HG03342 (cell line): ENCODE results near the gene SRGAP2B.
"Not testable (repeated sequence)": the region's sequence is repeated elsewhere in the genome, so short reads cannot be mapped to it uniquely, and the experiment has no call there.

Experiments used
- ATAC-seq: cut with Tn5 transposase; IDR thresholded peaks from one replicate; pipeline ENCODE4 v1.9.1; 2021; ENCODE audit warnings: mild to moderate bottlenecking, moderate library complexity; ENCODE audit not compliant: unreplicated experiment

SRGAP2B gene

DNA sequence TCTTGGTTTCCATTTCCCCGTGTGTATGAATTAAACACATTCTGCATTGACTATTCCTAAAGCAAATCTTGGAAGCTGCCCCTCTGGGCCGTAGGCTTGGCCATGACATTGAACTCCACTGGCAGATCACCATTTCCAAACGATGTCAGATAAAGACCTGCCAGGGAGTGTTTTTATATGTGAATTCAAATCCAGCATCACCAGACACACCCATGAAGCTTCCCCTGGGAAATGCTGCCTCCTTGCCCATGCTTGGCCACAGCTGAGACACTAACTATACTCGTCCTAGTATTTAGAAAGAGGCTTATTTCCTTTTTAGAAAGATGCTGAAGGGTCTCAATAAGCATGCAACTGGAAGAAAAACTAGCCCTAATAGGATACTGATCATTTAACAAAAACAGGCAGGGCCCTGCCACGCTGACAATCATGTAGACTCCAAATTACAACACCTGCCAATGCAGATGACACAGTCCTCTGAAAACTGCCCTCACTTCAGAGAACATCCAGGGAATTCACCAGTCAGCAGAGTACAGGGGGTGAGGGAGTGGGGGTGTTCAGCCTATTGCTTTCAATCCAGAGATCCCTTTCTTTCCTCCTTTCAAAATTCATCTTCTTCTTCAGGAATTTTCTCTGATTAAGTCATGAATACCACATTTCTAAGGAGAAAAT, 94.9 kb downstream of the SRGAP2B start:
- ATAC-seq = not testable (repeated sequence)

DNA sequence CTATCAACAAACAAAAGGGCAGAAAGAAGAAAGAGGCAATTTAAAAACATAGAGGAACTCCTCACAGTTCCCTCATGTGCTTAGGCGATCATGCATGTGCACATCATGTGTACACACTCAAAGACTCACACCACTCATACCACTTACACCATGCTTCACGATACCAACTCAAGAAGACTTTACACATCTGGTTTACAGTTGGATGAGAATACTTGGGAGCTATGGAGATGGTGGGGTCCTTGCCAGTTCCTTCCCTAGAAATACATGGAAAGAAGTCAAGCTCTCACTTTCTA, 96.2 kb downstream of the SRGAP2B start:
- not testable (repeated sequence) for ATAC-seq

DNA sequence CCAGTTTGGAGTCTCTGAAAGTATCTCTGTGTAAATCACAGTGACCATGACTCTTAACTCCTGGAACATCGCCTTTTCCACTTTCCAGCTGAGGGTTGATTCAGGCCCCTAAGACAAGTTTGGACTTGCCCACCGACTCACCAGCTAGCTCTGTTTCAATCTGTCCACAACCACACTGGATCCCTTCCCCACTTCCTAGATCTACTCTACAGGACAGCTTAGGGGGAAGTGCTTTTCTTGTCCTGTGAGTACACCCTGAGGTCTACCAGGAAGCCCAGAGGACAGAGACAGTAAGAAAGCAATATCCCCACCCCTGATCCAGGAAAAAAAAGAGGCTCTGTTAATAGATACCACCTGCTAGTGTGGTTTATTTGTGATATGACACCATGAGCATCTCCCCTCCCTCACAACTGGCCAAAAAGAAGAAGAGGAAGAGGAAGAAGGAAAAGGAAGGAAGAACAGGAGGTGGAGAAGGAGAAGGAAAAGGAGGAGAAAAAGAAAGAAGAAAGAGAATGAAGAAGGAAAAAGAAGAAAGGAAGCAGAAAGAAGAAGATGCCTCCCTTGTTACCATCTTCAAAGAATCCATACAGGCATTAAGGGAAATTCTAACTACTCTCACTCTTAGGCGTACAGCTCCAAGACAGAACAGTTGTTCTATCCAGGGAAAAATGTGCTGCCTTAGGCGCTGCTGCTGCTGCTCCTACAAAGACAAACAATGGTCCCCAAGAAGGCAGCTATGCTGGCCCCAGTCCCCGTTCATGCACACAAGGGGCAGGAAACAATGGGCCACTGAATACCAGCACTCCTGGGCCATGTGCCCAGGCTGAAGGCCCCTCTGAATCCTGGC, 96.8 kb downstream of the SRGAP2B start:
- not testable (repeated sequence) for ATAC-seq

DNA sequence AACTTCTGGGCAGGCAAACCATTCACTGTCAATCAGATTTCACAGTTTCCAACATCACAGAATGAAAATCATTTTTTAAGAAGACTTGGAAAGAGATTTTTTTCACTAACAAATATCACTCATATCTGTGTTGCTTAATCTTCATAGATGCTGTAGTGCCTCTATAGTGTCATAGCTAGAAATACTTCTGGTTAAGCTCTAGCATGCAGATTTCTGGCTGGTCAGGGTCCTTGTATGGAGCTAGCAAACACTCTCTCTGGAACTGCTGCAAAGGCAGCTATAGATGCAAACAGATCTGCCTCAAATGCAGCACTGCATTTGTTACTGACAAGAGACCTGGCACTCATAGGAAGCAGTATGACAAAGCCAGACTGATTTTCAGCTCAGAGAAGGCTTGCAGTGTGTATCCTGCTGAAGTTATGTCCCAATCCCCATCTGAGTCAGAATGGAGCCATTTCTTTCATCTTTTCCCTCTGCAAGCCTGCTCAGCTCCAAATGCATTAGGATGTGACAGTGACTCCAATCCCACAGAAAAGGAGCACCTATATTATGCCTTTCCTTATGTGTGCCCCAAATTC, 99.2 kb downstream of the SRGAP2B start:
- not testable (repeated sequence) for ATAC-seq

DNA sequence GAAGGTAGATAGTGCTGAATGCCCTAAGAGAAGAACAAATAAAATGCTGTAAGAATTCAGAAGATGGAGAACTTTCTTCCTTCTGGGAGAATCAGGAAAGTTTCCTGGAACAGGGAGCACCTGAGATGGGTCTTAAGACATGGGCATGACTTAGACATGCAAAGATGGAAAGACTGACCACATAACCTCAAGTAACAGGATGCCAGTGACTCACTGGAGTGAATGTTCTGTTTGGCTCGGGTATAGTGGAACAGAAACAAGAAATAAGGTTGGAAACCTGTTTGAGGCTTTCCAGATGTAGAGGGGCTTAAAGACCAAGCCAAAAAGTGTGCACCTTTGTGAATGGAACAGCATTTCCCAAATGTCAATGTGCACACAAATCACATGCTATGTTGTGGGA, 102.2 kb downstream of the SRGAP2B start:
- not testable (repeated sequence) for ATAC-seq

DNA sequence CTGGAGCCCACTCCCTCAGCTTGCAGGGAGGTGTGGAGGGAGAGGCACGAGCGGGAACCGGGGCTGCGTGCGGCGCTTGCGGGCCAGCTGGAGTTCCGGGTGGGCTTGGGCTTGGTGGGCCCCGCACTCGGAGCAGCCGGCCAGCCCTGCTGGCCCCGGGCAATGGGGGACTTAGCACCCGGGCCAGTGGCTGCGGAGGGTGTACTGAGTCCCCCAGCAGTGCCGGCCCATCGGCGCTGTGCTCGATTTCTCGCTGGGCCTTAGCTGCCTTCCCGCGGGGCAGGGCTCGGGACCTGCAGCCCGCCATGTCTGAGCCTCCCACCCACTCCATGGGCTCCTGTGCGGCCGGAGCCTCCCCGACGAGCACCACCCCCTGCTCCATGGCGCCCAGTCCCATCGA, 104.5 kb downstream of the SRGAP2B start:
- not testable (repeated sequence) for ATAC-seq

DNA sequence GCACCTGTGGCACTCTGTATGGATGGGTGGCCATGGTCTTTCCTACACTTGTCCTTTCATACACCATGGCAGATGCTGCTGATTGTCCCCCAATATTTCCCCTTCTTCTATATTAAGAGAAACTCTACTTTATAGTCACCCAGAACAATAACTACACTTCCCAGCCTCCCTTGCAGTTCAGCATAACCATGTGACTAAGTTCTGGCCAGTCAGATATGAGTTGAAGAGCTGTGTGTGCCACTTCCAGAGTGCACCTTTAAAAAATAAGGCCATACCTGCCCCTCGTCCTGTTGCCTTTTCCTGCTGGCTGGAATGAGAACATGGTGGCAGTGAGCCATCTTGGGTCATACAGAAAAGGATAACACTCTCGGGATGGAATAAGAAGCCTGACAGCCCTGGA, 108.0 kb downstream of the SRGAP2B start:
- not testable (repeated sequence) for ATAC-seq

DNA sequence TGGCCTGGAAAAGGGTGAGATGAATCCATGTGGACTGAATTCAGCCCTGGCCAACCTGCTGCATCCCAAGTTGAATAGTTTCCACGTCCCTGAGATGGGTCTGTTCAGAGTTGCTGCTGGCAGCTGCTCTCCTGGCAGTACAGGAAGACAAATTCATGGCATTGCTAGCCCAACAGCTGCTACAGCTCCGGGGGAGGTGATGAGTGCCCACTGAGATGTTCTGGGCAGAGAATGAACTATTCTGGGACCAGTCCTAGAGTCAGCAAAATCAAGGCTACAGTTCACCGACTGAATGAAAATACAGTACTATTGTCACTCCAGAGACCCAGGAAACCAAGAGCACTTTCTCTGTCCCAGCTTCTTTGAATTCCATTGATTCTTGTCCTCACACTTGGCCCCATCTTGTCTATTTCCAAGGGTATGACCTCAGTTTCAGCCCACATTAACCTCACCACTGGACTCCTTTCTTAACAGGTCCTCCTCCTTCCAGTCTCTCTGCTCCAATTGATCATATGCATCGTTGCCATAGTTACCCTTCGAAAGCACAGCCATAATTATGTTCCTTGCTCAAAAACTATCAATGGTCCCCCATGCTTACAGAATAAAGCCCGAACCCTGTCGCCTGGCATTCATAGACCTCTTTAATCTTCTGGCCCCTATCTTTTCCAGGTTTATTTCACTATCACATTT, 108.8 kb downstream of the SRGAP2B start:
- not testable (repeated sequence) for ATAC-seq

DNA sequence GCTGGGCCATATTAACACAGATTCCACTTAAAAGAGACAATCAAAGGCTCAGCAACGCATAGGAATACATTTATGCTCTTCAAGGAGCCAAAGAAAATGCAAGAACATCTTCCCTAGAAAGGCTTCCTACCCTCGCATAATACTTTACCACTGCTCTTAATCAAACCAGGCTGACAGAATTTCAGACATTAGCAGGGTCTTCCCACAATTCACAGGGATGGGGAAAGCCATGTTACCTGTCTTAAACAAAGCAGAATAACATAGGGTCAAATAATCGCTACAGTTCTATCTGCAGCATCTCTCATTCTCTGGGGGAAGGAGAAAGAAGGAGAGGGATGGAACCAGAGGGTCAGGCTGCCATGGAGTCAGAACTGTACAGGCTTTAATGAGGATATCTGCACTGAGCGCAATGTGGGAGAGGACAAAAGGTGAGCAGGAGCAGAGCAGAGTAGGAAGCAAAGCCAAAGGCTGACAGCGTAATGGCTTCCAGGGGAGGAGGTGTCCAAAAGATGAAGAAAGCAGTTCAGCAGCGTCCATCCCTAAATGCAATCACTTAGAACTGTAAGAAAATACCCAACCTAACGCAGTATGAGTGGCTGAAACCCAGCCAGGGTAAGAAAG, 109.5 kb downstream of the SRGAP2B start:
- ATAC-seq = not testable (repeated sequence)

DNA sequence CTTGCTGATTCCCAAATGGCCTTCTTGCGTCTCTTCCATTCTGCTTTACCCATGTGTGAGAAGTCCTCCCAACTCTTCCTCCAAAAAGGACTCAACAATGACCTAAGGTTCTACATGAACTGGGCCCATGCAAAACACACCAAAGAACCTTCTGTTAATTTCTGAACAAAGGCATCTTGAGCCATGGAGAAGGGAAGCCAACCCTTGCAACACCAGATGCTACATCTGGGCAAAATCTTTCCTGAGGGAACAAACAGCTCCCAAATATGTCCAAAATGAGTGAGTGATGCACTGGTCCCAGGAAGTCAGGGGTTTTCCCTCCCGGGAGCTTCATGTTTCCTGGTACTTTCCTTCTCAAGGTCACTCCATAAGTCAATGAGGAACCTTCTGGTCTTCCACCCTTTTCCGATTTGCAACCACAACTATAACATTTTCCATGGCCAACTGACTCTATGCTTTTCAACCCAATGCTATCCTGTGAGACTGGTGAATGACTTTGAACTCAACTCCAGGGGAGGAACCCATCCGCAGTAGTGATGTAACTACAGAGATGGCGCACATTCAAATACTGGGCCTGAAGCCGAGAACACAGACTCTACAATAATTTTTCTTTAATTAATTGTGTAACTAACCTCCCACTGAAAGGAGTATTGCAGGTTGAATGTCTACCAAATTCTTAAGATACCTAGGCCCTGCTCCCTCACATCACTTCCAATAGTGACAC, 112.2 kb downstream of the SRGAP2B start:
- not testable (repeated sequence) for ATAC-seq

DNA sequence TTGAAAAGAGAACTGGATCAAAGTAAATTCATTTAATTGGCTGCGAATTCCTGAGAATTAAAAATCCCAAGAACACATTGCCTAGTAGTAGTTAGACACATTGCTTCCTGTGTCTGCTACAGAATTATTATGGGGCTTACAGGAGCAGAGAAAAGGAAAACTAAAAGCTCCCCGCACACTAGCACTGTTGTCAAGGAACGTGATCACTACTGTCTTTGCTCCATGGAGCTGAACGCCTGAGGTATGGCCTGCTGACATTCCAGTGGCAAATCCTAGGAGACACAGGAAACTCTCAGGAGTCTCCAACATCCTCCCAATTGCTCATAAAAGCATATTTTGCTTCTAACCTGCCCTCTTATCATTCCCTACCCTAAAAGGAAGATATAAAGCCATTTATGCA, 114.0 kb downstream of the SRGAP2B start:
- not testable (repeated sequence) for ATAC-seq

DNA sequence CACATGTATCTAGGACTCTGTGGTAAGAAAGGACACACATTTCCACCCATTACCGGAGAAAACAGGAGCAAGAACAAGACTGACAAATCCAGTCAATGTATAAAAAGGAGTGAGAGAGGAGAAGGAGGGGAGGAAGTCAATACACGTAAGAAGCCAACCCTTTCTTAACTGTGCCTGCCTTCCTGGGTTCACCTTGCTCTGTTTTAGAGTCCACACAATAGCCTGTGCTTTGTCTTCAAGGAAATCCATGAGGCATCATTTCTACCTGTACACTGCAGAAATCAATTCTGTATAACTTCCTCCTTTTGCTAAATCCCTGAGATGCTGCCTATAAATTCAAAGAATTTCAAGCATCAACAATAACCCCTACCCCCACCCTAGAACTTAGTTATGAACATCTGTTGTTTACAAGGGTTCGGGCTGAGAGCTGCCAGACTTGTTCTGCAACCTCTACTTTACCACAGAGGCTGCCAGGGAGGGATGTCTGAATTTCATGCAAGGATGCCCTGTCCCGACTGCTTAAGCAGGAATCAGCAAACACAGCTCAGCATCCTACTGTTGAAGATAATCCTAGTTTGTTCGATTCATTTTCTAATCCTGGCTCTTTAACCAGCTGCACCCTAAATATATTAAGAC, 115.0 kb downstream of the SRGAP2B start:
- not testable (repeated sequence) for ATAC-seq

DNA sequence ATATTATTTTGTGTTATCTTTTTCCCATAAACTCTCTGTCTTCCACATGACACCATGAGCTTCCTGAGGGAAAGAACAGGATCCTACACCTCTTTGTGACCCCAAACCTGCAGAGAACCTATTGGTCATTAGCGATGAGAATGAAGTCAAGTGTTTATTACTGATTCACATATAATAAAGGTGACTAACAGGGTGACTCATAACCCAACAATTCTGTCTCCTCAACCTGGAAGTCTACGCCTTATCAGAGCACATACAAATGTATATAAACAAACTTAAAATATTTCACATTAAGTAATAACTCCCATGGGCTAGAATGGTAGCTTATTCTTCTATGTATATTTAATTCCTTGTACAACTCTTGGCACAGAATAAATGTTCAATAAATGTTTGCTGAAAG, 117.3 kb downstream of the SRGAP2B start:
- not testable (repeated sequence) for ATAC-seq

DNA sequence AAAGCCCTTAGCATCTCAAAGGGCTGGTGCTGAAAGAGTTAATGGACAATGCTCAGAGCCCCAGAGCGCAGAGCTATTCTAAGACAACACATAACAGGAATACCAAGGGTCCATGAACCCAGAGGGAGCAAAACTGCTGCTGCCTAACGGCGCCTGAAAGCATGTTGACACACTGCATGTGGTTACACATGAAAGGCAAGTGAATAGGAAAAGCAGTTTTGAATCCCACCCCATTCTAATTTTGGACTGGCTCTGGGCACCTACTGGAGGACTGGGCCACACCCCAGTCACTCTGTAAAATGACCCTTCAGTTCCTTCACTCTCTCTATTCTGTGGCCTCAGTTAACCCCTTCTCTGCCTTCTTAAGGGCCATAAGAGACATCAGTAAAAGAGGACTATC, 123.2 kb downstream of the SRGAP2B start:
- ATAC-seq = not testable (repeated sequence)

DNA sequence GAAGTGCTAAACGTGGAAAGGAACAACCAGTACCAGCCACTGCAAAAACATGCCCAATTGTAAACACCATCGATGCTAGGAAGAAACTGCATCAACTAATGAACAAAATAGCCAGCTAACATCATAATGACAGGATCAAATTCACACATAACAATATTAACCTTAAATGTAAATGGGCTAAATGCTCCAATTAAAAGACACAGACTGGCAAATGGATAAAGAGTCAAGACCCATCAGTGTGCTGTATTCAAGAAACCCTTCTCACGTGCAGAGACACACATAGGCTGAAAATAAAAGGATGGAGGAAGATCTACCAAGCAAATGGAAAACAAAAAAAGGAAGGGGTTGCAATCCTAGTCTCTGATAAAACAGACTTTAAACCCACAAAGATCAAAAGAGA, 128.6 kb downstream of the SRGAP2B start:
- ATAC-seq = not testable (repeated sequence)

DNA sequence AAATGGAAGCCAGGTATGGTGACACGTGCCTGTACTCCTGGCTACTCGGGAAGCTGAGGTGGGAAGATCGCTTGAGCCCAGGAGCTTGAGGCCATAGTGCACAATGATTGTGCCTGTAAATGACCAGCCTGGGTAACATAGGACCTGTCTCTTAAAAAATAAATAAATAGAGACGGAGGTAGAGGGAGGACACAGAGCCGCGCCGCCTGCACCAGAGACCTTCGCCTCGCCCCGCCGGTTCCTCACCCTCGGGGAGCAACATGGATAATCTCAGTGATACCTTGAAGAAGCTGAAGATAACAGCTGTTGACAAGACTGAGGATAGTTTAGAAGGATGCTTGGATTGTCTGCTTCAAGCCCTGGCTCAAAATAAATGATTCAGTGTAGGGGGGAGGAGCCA, 130.4 kb downstream of the SRGAP2B start:
- ATAC-seq = not testable (repeated sequence)

DNA sequence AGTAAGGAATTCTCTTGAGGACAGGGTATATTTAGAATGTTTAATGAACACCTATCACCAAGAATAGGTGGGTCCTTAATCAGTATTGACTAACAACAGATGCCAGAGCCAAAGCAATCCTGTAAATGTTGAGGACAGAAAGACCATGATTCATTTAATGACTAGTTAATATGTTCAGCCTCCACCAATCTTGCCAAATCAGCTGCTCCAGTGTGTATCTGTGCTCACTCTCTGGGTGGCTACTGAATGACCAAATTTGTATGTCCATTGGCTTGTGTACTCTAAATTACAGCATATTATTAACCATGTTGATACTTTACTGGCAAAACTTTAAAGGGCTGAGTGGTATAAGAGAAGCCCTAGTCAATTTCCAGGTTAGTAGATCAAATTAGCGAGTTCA, 130.9 kb downstream of the SRGAP2B start:
- ATAC-seq = not testable (repeated sequence)

DNA sequence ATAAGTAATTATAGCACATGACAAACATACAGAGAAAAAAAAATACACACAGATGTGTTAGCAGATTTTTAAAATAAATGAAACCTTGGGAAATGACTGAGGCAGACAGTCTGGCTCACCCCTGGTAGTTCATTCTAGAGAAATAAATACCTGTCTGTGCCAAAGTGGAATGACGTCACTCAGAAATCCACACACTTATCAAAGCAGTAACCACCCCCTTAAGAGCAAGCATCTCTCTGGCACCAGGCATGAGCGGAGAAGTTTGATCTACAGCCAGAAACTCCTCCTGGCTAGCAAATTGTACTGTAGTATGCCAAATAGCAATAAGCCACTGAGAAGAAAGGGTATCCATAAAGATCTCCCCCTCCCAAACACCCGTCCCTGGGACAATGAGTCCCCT, 131.6 kb downstream of the SRGAP2B start:
- ATAC-seq = not testable (repeated sequence)
